SH-SY5Y (cell line): ENCODE results near the gene PAQR7.

Experiments
- GATA2 ChIP-seq: IDR thresholded peaks from 2 replicates; pipeline ENCODE4 v1.6.1; 2011; ENCODE audit warnings: mild to moderate bottlenecking, low read depth, low read length
- GATA3 ChIP-seq: IDR thresholded peaks from 2 replicates; pipeline ENCODE4 v1.6.1; 2011; ENCODE audit warnings: low read depth, mild to moderate bottlenecking, low read length, moderate library complexity

DNA sequence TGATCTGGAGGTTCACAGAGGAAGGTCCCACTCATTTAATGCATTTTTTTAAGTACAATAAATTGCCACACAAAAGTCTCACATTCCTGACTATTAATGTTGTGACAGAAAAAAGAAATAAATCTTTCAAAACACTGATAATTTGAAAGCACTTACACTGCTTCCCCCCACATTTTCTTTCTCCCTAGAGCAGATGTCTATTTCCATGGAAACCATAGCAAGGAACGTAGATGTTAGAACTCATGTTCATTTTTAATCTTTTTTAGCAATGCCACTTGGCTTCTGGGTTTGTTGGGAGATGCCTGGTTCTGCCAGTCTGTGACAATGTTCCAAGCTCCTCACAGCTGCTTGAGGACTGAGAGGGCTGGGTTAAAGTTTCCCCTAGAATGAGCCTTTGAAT lies 32.7 kb upstream of the PAQR7 start:
- TF ChIP-seq GATA2 (no peak), GATA3 (no peak)
